HG02588 (cell line): Measurements from ENCODE around the gene RELL1.

ENCODE experiments used
- ATAC-seq: cut with Tn5 transposase; IDR thresholded peaks from one replicate; pipeline ENCODE4 v1.9.1; 2021; ENCODE audit warnings: mild to moderate bottlenecking, moderate library complexity; ENCODE audit not compliant: unreplicated experiment

Gene RELL1

DNA sequence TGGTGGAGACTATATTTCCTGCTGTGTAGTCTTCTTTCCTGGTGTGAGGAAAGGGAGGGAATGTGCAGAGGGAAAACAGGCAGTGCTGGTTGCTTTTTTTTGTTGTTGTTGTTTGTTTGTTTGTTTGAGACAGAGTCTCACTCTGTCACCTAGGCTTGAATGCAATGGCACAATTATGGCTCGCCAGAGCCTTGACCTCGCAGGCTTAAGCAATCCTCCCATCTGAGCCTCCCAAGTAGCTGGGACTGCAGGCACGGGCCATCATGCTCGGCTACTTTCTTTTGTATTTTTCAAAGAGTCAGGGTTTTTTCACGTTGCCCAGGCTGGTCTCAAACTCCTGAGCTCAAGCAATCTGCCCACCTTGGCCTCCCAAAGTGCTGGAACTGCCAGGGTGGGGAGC is 82.5 kb downstream of the RELL1 start:
- ATAC-seq: no peak

- no peak for ATAC-seq
Measured at GRCh38 chr4:37603070-37603468, 83.1 kb downstream of the RELL1 start.

DNA sequence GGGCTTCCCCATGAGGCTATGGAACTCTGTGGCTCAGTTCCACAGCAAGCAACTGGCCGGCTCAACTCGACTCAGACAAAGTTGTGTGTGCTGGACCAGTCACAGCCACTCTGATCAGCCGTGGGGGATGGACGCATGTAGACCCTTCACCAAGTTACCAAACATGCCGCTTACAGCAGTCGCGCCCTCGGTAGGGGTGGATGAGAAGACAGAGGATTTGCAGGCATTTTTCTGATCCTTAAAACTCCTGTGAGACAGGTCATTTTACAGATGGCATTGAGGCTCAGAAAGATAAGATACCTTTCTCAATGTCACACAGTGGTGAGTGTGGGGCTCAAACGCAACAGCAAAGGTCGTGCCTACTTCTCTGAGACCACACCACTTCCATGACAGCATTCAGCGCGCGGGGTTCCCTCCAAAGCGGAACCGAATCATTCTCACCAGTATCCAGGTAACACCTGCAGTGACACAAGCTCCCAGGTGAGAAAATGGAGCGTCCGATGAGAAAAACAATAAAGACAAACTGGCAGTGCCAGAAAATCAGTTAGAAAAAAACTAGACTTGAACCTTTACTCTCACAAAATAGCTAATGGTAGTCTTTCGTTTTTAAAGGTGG is 83.6 kb downstream of the RELL1 start:
- no peak for ATAC-seq

DNA sequence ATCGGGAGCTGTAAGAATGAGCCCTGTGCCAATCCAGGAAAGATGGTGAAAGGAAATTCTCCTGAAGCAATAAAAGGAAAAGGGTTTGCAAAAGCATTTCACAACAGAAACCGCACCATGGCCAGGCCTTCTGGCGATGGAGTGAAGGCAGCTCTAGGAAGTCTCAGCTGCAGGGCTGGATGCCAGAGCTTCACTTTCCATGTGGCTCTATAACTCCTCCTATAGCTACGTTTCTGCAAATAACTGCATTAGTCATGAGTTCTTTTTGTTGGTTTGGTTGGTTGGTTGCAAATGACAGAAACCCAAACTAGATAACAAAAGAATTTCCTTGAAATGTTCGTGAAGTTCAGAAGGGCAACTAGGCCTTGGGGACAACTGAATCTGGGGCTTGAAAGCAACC is 84.6 kb downstream of the RELL1 start:
- ATAC-seq: no peak

DNA sequence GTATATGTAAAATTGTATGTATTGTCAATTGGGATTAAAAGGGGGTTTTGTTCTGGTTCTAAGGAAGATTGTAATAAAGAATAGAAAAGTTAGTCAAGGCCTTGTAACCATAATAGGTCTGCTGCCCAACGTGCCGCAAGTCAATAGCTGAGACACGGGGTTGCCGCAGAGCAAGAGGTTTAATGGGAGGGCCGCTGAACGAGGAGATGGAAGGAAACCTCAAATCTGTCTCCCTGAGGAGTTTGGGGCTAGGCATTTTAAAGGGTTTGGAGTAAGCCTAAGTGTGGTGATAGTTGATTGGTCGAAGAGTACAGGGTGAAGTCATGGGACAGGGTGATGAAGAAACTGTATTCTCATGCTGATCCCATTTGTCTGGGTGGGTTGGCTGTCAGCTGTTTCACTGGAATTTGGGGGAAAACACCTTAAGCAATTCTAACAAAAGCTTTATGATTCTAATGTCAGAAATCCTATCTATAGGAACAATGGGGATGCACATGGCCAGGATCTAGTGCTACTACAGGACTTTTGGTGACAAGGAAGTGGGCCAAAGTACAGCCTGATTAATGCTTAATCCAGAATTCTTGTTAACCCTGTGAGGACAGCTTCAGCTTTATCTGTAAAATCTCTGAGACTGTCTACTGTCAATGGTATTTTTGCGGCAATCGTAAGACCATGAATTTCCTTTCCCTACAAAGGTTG is 86.9 kb downstream of the RELL1 start:
- ATAC-seq: no peak

DNA sequence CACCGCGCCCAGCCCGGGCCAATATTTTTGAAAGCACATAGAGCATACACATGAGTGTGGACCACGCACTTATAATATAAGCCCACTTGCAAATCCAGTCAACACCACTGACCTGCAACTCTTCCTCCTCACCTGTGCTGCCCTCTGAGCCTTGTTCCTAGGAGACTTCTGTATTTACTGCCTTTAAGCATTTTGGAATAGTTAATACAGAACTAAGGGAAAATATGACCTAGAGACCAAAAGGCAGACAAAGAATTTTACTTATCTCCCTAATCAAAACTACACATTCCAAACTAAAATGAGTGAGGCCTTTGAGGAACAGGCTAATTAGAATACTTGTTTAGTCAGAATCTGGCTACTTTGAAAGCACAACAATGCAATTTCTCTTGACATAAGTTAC is 89.1 kb downstream of the RELL1 start:
- ATAC-seq: no peak

DNA sequence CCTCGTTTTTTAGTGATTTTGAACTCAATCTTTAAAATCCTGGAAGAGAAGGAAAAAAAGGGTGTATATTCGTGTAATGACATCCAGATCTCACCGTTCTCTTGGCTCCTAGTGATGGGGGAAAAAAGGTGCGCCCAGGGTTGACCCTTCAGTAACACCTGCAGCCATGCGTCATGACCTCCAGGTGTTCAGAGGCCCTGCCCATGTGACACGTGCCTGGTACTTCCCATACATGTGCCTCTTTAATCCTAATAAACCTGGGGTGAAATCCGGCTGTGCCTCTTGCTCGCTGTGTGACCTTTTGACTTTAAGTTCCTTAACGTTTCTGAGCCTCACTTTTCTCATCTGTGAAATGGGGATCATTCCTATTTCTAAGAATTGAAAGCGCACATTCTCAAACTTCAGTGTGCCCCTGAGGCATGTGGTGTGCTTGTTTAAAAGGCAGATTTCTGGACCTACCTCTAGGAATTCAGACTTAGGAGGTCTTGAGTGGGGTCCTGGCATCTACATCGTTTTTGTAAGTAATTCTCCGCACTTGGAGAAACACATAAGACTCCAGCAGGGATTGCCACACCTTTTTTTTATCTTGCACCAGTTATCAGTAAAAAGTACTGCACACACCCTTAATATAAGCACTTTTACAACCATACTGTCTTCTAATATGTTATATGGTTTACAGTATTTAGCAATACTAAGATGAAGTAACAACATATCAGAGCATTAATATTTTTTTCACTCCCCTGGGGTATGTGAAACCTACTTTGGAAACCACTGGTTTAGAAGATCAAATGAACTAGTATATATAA is 90.1 kb downstream of the RELL1 start:
- ATAC-seq: no peak

DNA sequence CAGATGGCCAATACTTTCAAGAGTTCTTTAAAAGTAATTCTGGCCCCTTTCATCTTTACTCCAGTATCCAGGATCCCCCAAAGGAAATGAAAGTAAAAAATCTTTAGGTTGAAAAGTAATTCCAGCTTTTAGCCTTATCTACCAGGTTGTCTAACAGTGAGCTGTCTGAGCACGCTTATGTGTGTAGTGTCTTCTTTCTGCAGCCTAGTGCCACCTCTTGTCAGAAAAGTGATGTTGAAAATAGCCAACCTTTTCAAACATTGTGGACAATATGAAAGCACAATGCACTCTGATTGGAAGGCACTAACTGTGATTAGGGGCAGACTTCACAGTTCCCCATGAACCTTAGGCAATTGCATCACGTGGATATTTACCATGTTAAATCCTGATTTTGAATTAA is 92.1 kb downstream of the RELL1 start:
- no peak for ATAC-seq

DNA sequence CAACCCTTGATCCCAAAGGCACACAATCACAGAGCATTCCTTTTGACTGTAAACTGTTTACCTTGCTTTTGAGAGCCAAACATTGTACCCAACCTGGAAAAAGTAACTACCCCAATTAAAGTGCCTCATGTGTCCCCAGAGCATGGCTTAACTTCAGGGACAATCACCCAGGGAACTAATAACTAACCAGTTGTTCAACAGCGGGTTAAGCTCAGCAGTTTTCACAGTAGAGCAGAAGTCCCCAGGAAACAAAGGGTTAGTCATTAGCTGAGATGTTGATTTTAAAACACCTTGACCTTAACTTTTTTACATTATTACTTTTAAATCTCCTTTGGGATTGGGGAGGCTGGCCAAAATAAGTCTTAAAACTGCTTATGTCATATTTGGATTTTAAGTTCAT is 94.8 kb downstream of the RELL1 start:
- no peak for ATAC-seq

- ATAC-seq: no peak
Measured at GRCh38 chr4:37590016-37590415, 96.2 kb downstream of the RELL1 start.

DNA sequence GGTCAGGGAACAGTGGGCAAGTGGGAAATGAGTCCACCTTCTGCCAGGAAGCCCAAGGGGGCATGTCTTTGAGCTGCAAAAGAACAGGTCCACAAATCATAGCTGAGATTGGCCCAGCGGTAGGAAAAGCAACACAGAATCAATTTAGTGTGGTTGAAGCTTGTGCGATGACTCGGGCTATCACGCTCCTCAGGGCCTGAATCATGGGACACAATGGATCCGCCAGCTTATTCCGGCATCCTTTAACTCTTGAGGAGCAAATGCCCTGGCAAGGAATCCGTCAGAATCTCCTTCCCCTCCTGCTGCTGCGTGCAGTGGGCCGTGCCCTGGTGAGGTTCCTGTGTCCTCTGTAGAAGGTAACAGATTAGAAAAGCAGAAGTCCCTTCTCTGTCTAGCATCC is 98.0 kb downstream of the RELL1 start:
- ATAC-seq: no peak

GRCh38 chr4:37586194-37586593 is 100.0 kb downstream of the RELL1 start:
- ATAC-seq: no peak

DNA sequence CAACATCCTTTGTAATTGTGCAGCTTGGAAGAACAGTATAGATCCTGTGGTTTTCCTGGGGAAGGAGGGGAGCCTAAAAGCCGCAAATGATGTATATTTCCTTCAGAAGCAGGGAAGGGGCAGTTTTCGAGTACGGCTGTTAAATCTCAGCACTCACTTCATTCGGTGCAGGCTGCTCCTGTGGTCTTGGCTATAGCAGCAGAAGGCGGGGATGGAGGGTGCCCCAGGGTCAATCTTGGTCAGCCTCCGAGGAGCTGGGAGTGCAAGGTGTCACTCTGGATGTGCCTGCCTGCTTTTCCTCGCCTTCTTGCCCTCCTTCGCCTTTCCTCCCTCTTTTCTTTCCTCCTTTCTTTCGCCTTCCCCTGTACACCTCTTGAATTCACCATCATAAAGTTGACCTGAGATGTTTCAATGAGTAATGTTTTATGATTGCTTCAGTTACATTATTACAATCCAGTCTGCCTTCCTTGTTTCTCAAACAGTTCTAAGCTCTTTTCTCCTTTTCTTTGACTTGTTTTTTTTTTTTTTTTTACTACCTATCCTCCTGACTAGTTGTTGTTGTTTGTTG is 101.6 kb downstream of the RELL1 start:
- ATAC-seq: no peak

- ATAC-seq: no peak
Measured at GRCh38 chr4:37584071-37584470, 102.1 kb downstream of the RELL1 start.

- ATAC-seq: no peak
Measured at GRCh38 chr4:37573566-37573965, 112.6 kb downstream of the RELL1 start.

- no peak for ATAC-seq
Measured at GRCh38 chr4:37568489-37568888, 117.7 kb downstream of the RELL1 start.

DNA sequence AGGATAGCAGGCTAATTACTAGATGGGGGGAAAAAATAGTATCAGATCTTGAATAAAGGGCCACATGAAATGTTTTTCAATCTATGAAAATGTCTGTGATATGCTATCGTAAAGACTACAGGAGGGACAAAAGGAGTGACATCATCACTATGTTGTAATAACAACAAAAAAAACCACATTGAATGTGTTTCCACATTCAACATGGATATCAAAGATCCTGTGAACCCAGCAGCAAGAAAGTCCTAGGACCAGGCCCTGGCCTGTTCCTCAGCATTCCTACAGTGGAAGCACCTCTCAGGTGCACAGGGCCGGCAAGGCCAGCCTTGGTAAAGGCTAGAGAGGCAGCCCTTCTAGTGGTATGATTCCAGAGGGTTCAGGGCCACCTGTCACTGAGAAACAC is 118.3 kb downstream of the RELL1 start:
- no peak for ATAC-seq

GRCh38 chr4:37562592-37562991 is 123.6 kb downstream of the RELL1 start:
- ATAC-seq: no peak

DNA sequence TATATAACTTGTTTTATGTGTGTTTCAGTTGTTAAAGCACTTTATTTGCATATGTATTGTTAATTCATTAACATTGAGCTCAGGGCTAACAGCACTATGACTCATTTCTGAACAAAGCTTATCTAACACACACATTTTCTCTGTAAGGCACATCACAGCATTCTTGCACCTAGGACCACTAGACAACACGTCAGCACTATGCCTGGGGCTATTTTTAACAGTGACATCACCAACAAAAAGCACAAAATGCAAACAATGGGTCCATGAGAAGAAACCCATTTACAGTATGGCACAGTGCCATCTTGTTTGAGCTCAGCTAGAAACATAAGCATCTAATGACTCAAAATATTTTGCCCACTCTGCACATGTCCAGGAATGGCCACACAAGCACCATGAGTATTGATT is 124.4 kb downstream of the RELL1 start:
- ATAC-seq: peak; percentile 75

DNA sequence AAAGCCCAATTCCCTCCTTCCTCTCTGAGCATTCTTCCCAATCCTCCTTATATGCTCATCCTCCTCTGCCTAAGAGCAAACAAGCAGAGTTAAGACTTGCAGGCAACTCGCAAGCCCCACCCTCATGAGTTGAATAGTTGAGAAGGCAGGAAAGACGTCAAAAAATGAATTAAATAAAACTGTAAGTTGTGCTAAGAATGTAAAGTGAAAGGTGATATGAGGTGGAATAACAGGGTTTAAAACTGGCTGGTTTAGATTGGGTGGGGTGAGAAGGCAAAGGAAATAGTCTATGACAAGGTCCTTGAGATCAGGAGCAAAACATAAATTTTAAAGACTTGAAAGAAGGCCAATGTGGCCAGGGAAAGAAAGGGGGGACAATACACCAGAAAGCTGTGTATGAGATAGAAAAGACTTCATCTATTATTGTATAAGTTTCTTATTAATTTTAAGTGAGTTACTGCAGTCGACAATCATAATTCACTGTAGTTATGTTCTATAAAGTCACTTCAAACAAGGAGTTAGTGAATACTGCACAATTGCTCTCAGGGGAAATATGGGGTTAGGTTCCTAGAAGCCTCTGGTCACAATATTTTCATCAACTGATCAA is 124.9 kb downstream of the RELL1 start:
- peak; percentile 65 for ATAC-seq
